ENCODE results near the gene FOXO6.
A peak's percentile ranks its signal among the peaks of the same experiment; 100 is the strongest.

DNA sequence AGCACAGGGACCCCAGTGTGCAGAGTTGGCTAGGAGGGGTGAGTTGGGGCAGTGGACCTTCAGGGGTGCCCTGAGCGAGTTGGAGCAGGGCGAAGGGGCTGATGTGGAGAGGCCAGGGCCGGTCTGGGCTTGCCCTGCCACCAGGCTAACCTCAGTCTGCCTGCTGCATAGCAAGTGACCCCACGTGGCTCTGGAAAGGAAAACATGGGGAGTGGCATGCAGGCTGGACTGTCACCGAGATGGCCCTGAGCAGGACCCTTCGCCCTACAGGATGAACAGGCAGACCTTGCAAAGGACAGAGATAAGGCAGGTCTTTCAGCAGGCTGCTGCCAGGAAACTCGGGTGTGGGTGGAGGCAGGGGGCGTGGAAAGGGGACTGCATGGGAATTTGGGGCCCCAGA, 51.5 kb downstream of the FOXO6 start:
- TF ChIP-seq, protein P1, sequence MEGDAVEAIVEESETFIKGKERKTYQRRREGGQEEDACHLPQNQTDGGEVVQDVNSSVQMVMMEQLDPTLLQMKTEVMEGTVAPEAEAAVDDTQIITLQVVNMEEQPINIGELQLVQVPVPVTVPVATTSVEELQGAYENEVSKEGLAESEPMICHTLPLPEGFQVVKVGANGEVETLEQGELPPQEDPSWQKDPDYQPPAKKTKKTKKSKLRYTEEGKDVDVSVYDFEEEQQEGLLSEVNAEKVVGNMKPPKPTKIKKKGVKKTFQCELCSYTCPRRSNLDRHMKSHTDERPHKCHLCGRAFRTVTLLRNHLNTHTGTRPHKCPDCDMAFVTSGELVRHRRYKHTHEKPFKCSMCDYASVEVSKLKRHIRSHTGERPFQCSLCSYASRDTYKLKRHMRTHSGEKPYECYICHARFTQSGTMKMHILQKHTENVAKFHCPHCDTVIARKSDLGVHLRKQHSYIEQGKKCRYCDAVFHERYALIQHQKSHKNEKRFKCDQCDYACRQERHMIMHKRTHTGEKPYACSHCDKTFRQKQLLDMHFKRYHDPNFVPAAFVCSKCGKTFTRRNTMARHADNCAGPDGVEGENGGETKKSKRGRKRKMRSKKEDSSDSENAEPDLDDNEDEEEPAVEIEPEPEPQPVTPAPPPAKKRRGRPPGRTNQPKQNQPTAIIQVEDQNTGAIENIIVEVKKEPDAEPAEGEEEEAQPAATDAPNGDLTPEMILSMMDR (IDR thresholded peaks at IDR 0.05), result peak in 1 of 4 experiments; percentile 9
- no peak for TF ChIP-seq POLR2AphosphoS5 (IDR thresholded peaks at IDR 0.05)

Measured in prostate gland (tissue), 2 donors.